ENCODE data around the gene NT5C2. TPM values are rescaled to one million over a fixed set of nuclear protein-coding genes. Genes with fewer than 3 reads are reported as not detected.

Gene NT5C2
- total RNA-seq, 1 donor from 2014 or later = 41.0 TPM

DNA sequence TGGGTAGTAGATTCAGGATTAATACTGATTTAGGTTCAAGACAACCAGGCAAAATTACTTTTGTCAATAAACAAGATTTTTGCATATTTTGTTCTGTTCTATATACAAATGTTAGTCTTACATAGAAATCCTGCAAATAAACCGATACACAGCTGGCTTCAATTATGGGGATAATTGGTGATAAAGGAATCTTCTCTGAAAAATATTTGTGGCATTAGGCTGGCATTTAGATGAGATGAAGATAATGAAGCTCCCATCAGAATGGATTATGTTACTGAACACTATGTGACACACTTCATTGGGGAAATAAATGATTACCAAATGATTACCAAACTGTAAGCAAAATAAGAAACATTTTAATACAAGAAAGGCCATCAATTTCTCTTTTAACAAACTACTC lies 65.8 kb downstream of the NT5C2 start:
- H3K4me3 ChIP-seq (ENCODE audit: low read depth, low read length) = no peak overlapping the region
- DNase-seq (ENCODE audit: low read depth) = no peak
- TF ChIP-seq, protein P1, sequence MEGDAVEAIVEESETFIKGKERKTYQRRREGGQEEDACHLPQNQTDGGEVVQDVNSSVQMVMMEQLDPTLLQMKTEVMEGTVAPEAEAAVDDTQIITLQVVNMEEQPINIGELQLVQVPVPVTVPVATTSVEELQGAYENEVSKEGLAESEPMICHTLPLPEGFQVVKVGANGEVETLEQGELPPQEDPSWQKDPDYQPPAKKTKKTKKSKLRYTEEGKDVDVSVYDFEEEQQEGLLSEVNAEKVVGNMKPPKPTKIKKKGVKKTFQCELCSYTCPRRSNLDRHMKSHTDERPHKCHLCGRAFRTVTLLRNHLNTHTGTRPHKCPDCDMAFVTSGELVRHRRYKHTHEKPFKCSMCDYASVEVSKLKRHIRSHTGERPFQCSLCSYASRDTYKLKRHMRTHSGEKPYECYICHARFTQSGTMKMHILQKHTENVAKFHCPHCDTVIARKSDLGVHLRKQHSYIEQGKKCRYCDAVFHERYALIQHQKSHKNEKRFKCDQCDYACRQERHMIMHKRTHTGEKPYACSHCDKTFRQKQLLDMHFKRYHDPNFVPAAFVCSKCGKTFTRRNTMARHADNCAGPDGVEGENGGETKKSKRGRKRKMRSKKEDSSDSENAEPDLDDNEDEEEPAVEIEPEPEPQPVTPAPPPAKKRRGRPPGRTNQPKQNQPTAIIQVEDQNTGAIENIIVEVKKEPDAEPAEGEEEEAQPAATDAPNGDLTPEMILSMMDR (conservative IDR thresholded peaks at IDR 0.05; ENCODE audit: low read depth, low read length) = no peak

DNA sequence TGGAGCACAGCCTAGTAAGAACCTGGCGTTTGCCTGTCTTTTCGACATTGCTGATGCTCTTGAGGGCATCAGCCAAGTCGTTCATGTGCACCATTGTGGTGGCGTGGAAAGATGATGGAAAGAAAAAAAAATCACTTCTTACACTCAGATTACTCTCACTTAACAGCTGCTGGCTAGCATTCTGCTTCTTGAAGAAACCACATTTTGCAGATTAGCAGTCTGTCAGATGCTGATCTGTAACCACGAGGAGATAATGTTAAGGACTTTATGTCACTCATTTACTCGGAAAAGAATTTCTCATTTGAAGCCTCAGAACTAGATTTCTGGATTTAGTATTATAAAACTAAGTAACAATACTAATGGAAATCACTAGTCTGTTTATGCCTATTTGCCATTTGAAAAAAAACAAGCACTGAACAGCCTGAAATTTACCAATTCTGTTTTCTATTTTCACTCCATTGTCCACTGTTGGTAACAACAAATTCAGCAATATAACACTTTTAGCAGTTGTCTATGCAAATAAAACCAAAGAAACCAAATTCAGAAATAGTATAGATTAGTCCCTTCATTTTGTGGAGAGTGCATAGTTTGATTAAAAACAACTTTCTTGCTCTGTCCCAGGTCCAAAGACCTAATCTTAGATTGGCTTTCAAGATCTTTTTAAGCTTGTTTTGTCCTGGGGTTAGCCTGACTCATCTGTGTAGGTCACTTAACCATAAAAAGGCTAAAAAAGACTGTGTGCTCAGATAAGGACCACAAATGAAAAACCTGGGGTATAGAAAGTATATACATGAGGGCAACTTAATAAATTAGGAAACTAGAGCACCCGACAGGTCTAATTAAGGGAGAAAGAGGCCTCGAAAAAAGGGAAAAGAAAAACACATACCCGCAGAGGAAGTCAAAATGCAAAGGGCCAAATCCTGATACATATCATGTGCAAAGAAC lies 67.5 kb downstream of the NT5C2 start:
- TF ChIP-seq, protein P1 (conservative IDR thresholded peaks at IDR 0.05; ENCODE audit: low read depth, low read length) = no peak
- no peak for DNase-seq (ENCODE audit: low read depth)
- no peak overlapping the region for H3K4me3 ChIP-seq (ENCODE audit: low read depth, low read length)

DNA sequence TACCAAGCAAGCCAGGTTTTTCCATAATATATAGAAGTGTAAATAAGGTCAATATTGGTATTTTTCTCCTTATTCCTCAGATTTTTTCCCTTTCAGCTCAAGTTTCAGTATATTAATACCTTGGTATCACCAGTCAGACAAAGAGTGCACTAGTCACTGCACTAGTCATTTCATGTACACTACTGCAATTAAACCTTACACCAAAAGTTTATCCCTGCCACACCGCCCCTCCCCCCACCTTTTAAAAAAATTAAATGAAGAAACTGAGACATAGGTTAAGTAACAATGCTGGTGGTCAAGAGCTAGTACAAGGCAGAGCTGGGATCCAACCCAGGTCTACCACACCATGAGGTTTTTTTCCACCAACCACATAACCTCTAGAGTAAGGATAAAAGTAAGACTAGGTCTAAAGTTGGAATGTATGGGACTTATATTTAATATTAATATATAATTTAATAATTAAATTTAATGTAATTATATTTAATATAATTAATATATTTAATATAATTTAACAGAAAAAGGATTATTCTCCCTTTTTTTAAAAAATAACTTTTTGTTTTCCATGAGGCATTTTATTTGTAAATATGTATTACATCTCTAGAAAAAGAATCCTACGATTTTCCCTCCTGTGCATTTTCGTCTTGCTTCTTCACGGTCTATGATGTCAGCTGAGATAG lies 68.5 kb downstream of the NT5C2 start:
- H3K4me3 ChIP-seq (ENCODE audit: low read depth, low read length) = no peak overlapping the region
- TF ChIP-seq, protein P1 (conservative IDR thresholded peaks at IDR 0.05; ENCODE audit: low read depth, low read length) = no peak
- no peak for DNase-seq (ENCODE audit: low read depth)

DNA sequence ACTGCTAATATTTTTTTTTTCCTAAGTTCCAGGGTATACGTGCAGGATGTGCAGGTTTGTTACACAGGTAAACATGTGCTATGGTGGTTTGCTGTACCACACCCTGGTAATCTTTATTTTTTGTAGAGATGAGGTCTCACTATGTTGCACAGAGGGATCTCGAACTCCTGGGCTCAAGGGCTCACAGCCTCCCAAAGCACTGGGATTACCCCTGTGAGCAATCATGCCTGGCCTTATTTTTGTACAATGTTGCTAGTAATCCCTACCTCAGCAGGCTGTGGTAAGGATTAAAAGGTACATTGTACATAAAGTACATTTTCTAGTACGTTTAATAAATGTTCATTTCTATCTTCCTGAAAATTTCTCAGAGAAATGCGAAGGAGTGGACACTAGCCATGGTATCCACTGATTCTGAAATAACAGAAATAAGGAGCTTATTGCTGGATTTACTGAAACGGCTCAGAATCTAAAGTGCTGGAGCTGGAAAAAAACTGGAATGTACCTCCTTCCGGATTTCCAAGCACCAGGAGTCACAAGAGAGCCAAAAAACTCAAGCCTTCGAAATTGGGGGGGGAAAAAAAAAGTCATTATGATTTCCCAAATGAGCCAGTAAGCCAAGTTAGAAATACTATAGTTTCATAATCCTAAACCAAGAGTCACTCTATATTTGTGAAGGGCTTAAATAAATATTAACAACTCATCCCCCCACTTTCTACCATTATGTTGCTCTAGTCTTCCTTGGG lies 69.6 kb downstream of the NT5C2 start:
- H3K4me3 ChIP-seq (ENCODE audit: low read depth, low read length) = no peak overlapping the region
- TF ChIP-seq, protein P1 (conservative IDR thresholded peaks at IDR 0.05; ENCODE audit: low read depth, low read length) = no peak
- no peak for DNase-seq (ENCODE audit: low read depth)

DNA sequence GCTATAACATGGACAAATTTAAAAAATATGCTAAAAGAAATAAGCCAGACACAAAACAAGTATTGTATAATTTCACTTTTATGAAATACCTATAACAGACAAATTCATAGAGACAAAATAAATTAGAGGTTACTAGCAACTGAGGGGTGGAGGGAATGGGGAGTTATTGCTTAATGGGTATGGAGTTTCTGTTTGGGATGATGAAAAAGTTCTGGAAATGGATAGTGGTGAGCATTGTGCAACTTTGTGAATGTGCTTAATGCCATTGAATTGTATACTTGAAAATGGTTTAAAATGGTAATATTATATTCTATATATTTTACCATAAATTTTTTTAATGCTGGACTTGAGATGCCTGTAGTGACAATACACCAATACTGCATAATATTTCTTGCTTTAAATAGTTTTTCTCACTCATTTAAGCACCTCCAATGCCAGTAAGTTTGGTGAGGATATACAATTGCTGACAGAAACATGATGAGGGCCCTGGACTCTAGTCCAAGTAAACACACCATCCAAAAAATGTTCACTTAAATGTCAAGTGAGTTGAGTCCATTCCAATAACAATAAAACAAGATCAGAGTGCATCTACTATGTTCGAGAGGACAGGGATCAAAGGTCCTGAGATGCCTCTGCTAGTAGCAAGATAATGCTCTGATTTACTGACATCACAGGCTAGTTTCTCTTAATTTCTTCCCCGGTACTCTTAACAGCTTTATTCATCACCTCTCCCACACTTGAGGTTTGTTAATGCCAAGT lies 71.9 kb downstream of the NT5C2 start:
- no peak for DNase-seq (ENCODE audit: low read depth)
- TF ChIP-seq, protein P1 (conservative IDR thresholded peaks at IDR 0.05; ENCODE audit: low read depth, low read length) = no peak
- H3K4me3 ChIP-seq (ENCODE audit: low read depth, low read length) = no peak overlapping the region

DNA sequence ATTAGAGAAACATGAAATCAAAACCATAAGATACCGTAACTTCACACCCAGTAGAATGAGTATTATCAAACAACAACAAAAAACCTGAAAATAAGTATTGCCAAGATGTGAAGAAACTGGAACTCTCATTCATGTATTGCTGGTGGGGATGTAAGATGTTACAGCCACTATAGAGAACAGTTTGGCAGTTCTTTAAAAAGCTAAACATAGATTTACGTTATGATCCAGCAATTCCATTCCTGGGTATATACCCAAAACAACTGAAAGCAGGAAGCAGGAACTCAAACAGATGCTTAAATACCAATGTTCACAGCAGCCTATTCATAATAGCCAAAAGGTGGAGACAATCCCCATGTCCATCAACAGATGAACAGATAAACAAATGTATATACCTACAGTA lies 72.5 kb downstream of the NT5C2 start:
- H3K4me3 ChIP-seq (ENCODE audit: low read depth, low read length) = no peak overlapping the region
- no peak for DNase-seq (ENCODE audit: low read depth)
- TF ChIP-seq, protein P1 (conservative IDR thresholded peaks at IDR 0.05; ENCODE audit: low read depth, low read length) = no peak
